Measurements from ENCODE around the gene CDCA8. TPM values are rescaled to one million over a fixed set of nuclear protein-coding genes. Genes with fewer than 3 reads are reported as not detected.

CDCA8 gene
- total RNA-seq (1 to 10 TPM in 2 of 7 donors, under 1 TPM in 5; 0.11 to 1.3 (median 0.42) TPM), polyA plus RNA-seq (1 to 10 TPM in 1 of 2 donors, under 1 TPM in 1; 0.84 to 1.9 TPM)
- long read RNA-seq, donor 1, partial matches to known transcripts, result 0 of 3 reads
- long read RNA-seq, donor 1, other reads (novel, unspliced or antisense), result 0 of 3 reads
- long read RNA-seq, donor 2, transcript CDCA8-202 (10 exons, 2,469 nt), result major isoform, 8 of 15 reads
- long read RNA-seq, donor 2, transcript CDCA8-201 (11 exons, 2,303 nt), result minor isoform, 7 of 15 reads
- long read RNA-seq, donor 2, partial matches to known transcripts, result 0 of 15 reads
- long read RNA-seq, donor 2, other reads (novel, unspliced or antisense), result 0 of 15 reads
- long read RNA-seq, donor 3, partial matches to known transcripts, result 0 of 2 reads
- long read RNA-seq, donor 3, other reads (novel, unspliced or antisense), result 0 of 2 reads

GRCh38 chr1:37692078-37692833, at the start of gene CDCA8:
Gene CDCA8, plus strand, starts transcription at chr1:37692516. Its CDS starts 175 bp downstream, at chr1:37692691.
- TF ChIP-seq CTCF (IDR thresholded peaks at IDR 0.05) (peak; percentile 41 to 73 (median 54)), POLR2A (IDR thresholded peaks at IDR 0.05) (no peak), EP300 (IDR thresholded peaks at IDR 0.05) (no peak)
- peak; percentile 95 to 98 (median 97) for DNase-seq
- intact Hi-C loops (cut with DNase I), result loop anchor here in 2 of 4 donors (5.0 kb wide), 1 partner anchor 165 kb away; the partner anchor contains the start of gene MTF1 (in 2 of the 2)

GRCh38 chr1:37647281-37647680, 45.0 kb upstream of the CDCA8 start:
- no peaks in the 10 kb centered on the region for H3K9me3 ChIP-seq
- no peak overlapping the region for H3K27ac ChIP-seq
- intact Hi-C loops (cut with DNase I), result no loop called here
- 69 to 81% (median 74%) methylated on average over 7 of the region's 7 CpGs for WGBS, 3 donors
- H3K27me3 ChIP-seq, result no peaks in the 10 kb centered on the region
- no peak for TF ChIP-seq POLR2A (IDR thresholded peaks at IDR 0.05)
- TF ChIP-seq EP300 (IDR thresholded peaks at IDR 0.05), result no peak
- no peak for TF ChIP-seq CTCF (IDR thresholded peaks at IDR 0.05)
- H3K36me3 ChIP-seq, result no peaks in the 10 kb centered on the region
- H3K4me3 ChIP-seq, result no peak overlapping the region
- no peaks in the 10 kb centered on the region for H3K4me1 ChIP-seq (ENCODE audit: insufficient read depth)
- no peak for DNase-seq

More at GRCh38 chr1:37692078-37692833, at the start of gene CDCA8:
- WGBS, 3 donors, result 0% methylated on average over 51 to 54 of the region's 54 CpGs
- Histone ChIP-seq H3K4me3 (peak within 1 kb of the TSS; percentile 66), H3K36me3 (no peaks in the 10 kb centered on the region), H3K4me1 (ENCODE audit: insufficient read depth) (peaks cover 15% of the 10 kb centered on the region), H3K27me3 (no peaks in the 10 kb centered on the region), H3K27ac (peak within 1 kb of the TSS; percentile 26 to 60), H3K9me3 (no peaks in the 10 kb centered on the region)

GRCh38 chr1:37650173-37650572, 42.1 kb upstream of the CDCA8 start:
- no peak overlapping the region for H3K4me3 ChIP-seq
- H3K4me1 ChIP-seq (ENCODE audit: insufficient read depth), result no peaks in the 10 kb centered on the region
- 28 to 53% (median 36%) methylated on average over 5 of the region's 5 CpGs for WGBS, 3 donors
- no peaks in the 10 kb centered on the region for H3K9me3 ChIP-seq
- intact Hi-C loops (cut with DNase I), result no loop called here
- no peaks in the 10 kb centered on the region for H3K36me3 ChIP-seq
- TF ChIP-seq CTCF (IDR thresholded peaks at IDR 0.05) (no peak), POLR2A (IDR thresholded peaks at IDR 0.05) (no peak), EP300 (IDR thresholded peaks at IDR 0.05) (no peak)
- H3K27me3 ChIP-seq, result no peaks in the 10 kb centered on the region
- no peak for DNase-seq
- H3K27ac ChIP-seq, result no peak overlapping the region

GRCh38 chr1:37650721-37651120, 41.6 kb upstream of the CDCA8 start:
- no peak for TF ChIP-seq CTCF (IDR thresholded peaks at IDR 0.05)
- TF ChIP-seq EP300 (IDR thresholded peaks at IDR 0.05), result no peak
- TF ChIP-seq POLR2A (IDR thresholded peaks at IDR 0.05), result no peak
- H3K4me3 ChIP-seq, result no peak overlapping the region
- intact Hi-C loops (cut with DNase I), result no loop called here
- no peak overlapping the region for H3K27ac ChIP-seq
- H3K4me1 ChIP-seq (ENCODE audit: insufficient read depth), result no peaks in the 10 kb centered on the region
- no peak for DNase-seq
- WGBS, 3 donors, result 78 to 81% (median 80%) methylated on average over 5 of the region's 5 CpGs
- H3K9me3 ChIP-seq, result no peaks in the 10 kb centered on the region
- H3K36me3 ChIP-seq, result no peaks in the 10 kb centered on the region
- no peaks in the 10 kb centered on the region for H3K27me3 ChIP-seq
